NOMO-1 (cell line): ENCODE results near the gene NPFF.

ENCODE experiments used
- DNase-seq, 2 experiments: peaks; one replicate each; lab custom pipeline; 2025; ENCODE audit not compliant: unreplicated experiment in 2 of 2; lab: John Stamatoyannopoulos, UW

Gene NPFF

DNA sequence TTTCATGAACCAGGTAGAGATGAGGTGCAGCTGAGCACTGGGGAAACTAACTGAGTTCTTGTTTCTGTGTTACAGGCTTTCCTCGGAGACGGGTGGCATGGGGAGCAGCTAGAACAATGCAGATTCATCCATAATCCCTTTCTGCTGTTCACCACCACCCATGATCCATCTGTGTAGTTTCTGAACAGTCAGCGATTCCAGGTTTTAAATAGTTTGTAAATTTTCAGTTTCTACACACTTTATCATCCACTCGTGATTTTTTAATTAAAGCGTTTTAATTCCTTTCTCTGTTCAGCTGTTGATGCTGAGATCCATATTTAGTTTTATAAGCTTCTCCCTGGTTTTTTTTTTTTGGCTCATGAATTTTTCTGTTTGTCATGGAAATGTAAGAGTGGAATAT is 28.0 kb downstream of the NPFF start:
- DNase-seq: no peak

DNA sequence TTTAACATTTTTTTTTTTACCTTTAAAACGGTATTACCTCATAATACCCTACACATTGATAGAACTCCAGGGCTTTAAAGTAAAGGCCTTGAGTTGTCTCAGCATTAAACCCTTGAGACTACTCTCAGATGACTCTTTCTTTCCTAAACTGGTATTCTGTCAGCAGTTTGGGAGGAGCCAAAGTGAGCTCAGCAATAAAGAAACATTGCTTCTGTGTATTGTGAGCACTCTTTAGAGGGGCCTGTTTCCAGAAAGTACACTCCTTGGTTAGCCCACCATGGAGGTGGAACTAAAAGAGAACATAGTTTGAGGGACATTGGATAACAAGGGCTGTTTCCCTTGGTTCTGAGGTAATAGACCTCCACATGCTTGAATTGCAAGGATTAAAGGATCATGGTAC is 28.4 kb downstream of the NPFF start:
- DNase-seq: no peak

DNA sequence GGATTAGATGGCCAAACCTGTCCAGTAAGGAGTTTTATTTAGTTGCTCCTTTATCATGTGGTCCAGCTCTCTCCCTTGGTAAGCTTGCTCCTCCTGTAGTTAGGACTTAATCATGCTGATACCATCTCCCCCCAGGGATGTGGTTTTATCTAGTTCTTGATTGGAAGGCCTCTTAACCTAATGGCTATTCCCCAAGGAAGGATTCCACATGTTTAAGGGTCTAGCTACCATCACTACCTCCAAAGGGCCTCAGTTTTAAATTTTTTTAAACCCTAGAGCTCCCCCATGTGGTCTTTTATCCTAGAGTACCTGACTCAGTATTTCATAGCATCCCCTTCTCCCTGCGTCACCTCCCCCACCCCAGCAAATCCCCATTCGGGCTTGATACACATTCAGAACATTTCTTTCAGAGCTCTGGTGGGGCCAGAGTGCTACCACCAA is 30.5 kb downstream of the NPFF start:
- DNase-seq: no peak

DNA sequence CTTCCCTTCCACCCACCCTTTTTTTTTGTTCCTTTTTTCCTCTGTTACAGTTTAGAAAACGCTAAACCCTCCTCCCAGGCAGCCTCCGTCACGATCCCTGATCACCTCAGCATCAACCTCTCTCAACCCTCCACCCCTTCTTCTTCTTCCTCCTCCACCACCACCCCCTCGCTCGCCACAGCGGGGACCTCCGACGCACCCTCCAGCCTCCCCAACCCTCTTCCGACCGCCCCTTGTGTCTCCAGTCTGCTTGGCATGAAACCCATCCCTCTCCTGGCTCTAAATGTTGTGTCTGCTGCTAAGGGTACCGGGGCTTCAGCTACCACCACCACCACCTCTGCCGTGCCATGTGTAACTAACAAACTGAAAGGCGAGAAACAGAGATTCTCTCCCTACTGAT is 32.5 kb downstream of the NPFF start:
- no peak for DNase-seq

DNA sequence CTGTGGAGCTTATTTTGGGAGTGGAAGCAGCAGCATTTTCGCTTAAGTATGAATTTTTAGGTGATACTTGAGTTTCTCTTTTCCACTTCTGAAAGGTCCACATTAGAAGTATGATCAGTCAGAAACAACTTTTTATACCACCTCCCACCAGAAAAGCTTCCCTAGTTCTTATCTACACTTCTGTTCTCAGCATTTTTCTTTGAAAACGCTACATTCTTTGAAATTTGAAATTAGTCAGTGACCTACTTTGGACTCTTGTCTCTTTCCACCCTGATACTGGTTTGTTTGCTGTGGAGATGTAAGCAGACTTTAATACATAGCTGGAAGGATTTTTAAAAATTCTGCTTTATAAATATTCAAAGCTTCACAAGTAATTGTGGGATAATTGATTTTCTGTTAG is 33.2 kb downstream of the NPFF start:
- no peak for DNase-seq

DNA sequence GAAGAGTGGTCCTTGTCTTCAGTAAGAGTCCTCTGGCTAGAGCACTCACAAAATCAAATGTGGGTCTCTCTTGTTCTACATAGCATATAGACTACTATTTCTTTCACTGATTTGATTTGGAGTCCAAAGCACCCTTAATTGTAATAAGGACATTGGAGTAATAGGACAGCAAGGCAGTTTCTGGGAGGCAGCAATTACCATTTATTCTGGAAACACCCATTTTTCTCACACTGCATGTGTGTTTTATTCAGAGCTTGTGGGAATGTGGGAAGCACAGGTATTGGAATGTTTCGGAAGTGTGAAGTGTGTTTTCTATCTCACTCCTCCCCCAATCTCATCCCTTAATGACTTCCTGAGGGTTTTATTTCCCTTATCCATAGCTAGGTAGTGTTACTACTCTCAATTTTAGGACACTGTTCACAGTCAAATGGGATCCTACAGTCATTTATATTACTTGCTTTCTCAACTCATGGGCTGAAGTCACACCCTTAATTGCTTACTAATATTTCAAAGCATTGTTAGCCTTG is 35.2 kb downstream of the NPFF start:
- no peak for DNase-seq

DNA sequence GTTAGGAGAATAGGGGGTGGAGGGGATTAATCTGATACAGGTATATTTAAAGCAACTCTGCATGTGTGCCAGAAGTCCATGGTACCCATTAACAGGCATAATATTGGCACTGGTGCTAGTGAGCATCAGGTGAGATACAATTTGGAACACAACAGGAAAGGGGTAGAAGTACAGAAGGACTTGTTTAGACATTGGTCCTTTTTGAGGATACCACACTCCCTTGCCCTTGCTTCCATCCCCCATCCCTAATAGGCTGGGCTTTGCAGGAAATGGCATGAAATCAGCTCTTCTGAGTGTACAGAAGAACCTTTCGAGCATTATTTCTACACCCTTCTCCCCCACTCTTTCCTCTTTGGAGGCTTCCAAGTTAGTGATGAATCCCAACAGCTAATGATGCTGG is 39.0 kb downstream of the NPFF start:
- no peak for DNase-seq

DNA sequence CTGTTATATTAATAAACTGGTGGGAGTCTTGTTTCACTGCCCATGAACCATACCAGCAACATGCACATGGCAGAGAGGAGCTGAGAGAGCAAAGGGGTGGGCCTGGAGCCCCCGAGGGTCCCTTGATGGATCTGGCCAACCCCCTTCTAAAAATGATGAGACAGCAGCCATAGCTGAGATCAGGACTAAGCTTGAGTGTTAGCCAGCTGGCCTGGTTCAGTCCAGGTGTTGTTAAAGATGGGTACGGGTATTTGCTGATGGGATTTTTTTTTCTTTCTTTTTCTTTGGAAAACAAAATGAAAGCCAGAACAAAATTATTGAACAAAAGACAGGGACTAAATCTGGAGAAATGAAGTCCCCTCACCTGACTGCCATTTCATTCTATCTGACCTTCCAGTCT is 39.4 kb downstream of the NPFF start:
- no peak for DNase-seq

DNA sequence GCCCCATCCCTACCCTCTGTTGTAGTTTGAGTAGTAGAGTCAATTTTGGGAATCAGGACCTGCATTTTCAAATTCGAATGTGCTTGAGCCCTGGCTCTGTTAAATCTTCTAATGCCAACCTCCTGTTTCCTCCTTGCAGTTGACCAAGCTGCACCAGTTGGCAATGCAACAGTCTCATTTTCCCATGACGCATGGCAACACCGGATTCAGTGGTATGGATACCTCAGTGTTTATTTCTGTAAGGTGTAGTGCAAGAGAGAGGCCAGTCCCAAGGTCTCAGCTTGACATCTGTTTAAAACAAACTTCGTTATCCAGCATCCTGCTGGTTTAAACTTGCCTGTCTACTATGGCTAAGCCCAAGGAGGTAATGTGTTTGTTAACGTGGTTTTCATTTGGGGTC is 40.2 kb downstream of the NPFF start:
- no peak for DNase-seq

DNA sequence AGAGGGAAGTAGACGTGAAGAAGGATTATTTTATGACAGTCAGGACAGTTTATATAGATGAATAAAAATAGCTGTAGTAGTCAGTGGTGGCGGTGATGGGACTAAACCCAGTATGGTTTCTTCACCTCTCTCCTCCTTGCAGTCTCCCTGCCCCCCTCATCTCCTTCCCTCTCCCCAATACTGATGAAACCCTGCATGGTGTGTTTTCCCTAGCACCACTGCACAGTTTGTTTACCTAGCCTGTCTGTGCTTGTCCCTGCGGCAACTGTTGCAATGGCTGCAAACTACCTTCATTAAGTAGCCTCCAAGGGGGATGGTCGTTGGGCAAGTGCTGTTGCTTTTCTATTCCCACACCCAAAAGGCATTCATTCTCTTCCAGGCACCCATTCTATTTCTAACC is 40.6 kb downstream of the NPFF start:
- no peak for DNase-seq

DNA sequence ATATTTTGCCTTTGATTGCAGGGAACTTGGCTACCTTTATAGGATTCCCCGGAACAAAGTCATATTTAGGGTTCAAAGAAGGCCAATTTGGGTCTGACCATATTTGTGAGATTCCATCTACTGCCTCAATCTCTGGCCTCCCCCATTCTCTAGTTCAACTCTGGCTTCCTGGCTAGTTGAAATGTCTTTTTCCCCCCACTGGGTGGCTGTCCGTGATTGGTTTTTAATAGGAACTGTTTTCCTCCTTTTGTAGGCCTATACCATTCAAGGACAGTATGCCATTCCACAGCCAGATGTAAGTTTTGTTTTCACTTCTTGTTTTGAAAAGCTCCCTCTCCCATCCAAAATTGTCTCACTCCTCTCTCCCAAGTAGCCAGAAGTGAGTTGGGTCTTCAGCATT is 41.6 kb downstream of the NPFF start:
- no peak for DNase-seq

DNA sequence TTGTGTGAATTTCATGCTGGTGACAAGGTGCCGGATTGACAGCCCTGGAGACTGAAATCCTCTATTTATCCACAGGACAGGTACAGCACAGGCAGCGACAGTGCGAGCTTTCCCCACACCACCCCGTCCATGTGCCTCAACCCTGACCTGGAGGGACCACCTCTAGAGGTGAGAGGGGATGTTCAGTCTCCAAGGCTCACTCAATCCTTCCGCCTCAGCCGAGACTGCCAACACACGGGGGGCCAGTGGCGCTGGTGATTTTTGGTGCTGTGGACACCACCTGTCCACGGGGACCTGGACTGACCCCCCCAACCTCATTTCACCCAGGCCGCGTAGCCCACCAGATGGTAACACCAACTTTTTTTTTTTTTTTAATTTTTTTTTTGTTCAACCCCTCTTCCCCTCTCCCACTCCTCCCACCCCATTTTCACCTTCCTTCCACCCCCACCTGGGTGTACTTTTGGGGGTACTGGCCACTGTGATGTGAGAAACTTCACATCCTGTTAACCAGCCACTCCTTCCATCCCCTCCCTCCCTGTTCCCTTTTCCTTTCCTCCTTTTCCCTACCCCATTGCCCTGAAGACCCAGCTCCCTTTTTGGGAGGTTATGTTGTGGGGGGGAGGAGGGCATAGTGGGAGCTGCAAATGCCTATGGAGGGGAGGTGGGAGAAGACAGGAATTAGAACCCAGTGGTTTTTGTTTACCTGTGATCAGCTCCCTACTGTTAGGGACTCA is 42.4 kb downstream of the NPFF start:
- no peak for DNase-seq

DNA sequence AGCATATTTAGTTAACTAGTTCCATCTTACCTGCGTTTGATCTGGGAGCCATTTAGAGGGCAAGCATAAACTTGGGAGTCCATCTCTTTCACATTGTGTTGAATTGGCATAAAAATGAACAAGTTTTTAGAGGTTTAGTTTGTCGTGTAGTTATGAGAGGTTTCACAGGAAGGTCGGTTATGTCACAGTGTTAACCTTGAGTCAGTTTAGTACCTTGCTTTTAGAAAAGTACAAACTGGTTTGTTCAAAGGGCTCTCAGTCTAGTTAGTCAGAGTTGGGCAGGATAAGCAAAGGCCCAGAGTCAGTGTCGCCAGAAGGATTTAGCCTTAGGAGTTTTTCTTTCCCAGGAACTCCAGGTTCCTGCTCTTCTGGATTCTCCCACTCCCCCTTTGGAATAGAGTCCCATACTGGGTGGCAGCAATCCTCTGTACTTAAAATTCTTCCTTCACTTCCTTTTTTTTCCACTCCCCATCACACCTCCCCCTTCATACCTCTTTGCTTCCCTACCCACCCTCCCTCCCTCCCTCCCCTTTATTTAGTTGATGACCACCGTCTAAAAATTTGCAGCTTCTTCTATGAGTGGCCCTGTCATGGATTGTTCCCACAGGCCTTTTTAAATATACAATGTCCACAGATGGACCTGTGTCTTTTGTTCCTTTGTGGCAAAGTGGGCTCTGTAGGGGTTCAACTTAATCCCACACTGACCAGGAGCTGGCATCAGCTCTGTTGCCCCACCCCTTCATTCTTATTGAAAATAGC is 43.3 kb downstream of the NPFF start:
- DNase-seq: no peak

DNA sequence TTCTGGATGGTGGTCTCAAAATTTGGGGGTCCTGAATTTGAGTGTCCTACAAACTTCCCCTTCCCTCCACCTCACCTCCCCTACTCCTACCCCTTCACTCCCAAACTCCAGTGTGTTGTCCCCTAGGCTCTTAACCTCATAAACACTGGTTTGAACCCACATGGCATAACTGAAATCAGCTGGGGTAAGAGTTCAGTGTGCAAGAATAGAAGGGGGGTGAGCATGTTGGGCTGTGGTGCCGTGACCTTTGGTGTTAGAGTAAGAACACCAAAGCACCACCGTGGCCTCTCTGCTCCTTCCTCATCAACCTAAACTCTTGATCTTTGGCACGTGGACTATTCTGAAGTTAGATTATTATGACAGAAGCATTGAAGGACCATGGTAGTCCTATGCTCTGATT is 44.3 kb downstream of the NPFF start:
- no peak for DNase-seq

DNA sequence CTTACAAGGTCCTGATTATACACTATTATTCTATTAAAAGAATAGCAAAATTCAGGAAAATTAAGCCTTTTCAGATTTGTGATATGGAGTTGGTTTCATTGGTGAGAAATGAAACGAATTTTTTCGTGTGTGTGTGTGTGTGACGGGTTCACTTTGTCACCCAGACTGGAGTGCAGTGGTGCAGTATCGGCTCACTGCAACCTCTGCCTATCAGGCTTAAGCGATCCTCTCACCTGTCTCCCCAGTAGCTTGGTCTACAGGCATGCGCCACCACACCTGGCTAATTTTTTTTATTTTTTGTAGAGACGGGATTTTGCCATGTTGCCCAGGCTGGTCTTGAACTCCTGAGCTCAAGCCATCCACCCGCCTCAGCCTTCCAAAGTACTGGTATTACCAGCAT is 45.7 kb downstream of the NPFF start:
- DNase-seq: no peak

DNA sequence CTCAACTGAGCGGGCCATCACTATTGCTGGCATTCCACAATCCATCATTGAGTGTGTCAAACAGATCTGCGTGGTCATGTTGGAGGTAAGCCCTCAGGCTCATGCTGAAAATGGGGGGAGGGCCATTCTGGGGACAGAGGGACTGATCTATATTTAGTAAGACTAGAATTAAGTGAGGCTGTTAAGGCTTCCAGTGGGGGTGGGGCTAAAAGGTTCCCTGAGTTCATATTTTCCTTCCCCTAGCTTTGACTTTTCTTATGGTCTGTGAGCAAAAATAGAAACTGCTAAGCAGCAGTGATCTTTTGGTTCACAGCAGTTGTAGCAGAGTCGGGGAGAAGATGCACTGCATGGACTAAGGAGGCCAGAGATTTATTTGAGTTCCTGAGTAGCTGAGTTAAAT is 46.2 kb downstream of the NPFF start:
- DNase-seq: no peak

DNA sequence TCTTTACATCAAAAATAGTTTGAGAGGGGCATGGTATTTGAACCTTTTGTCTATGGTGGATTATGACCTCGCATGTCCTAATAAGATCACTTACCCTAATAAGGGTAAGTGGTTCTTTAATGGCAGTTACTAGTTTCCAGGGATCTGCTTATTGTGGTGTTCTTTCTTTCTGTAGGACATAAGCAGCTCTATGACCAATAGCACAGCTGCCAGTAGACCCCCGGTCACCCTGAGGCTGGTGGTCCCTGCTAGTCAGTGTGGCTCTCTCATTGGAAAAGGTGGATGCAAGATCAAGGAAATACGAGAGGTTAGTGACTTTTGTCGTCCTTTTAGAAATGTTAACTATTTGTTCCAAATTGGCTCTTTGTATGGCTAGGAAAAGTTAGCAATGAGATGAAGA is 48.2 kb downstream of the NPFF start:
- DNase-seq: no peak
